NCI-H2081 treated with DMSO at 0.1 percent for 48 hours (cell line): Measurements from ENCODE around the gene MYO1B.

ENCODE experiments used
- DNase-seq: peaks from one replicate; lab custom pipeline; 2025; lab: John Stamatoyannopoulos, UW

Gene MYO1B

GRCh38 chr2:191322828-191323506, 77.8 kb downstream of the MYO1B start:
- DNase-seq: no peak

- DNase-seq: no peak
Measured at GRCh38 chr2:191325651-191326365, 80.6 kb downstream of the MYO1B start.

DNA sequence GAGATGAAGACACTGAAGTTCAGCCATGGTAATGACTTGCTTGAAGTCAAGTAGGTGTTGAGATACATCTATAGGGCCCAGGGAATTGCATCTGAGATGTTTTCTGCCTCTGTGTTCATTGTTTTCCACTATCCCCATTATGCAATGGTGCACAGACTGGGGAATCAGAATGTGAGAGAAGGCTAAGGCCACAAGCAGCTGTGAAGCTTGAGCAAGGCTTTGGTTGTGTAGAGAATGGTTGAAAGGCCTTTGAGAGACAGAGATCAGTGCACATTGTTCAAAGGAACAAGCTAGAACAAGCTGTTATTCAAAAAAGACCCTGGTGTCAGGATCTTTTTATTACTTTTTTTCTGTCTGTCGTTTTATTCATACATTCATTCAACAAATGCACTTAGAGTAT, 82.3 kb downstream of the MYO1B start:
- no peak for DNase-seq

DNA sequence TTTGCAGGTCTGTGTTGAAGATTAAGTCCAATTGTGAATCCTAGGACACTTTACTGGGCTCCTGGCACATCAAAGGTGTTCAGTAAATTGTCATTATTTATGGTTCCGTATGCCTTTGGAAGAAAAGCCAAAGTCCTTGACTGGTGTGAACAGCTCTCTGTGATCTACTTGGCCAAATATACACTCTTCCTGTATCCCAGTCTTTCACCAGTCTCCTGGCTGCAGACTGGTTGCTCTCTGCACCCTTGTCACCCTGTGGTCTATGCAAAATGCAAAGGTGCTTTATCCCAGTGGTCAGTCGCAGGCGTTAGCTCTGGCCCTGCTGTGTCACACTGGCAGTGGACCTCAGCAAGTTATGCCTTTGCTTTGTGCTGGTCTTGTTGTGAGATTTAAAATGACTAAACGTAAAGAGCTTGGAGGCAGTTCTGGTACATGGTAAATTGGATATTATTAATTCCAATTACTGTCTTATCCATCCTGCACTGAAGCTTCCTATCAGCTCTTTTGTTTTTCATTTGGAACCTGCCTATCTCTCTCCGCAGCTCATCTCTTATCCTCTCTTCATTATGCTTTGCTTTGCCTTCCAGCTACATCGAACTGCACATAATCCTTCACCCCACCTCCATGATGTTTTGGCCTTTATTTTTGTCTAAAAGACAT, 83.1 kb downstream of the MYO1B start:
- no peak for DNase-seq

GRCh38 chr2:191329841-191330240, 84.6 kb downstream of the MYO1B start:
- DNase-seq: no peak

DNA sequence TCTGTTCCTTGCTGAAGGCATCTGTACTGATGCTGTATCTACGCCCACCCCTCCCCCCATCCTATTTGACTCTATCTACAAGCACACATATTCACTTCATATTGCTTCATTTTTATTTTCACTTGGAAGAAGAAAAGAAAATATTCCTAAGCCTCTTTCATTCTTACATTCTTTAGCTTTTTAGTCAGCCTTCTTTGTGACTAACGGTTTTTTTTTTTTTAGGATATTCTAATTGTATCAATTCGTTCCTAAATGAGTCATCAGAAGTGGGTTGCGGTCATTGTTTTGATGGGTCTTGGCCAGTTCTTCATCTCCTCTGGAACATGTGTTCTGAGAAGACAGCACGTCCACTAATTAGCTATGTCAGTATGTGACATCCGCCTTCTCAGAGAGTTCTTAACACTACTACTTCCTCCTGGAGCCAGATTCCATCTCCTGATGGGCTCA, 88.7 kb downstream of the MYO1B start:
- no peak for DNase-seq

- no peak for DNase-seq
Measured at GRCh38 chr2:191335875-191336464, 90.8 kb downstream of the MYO1B start.

DNA sequence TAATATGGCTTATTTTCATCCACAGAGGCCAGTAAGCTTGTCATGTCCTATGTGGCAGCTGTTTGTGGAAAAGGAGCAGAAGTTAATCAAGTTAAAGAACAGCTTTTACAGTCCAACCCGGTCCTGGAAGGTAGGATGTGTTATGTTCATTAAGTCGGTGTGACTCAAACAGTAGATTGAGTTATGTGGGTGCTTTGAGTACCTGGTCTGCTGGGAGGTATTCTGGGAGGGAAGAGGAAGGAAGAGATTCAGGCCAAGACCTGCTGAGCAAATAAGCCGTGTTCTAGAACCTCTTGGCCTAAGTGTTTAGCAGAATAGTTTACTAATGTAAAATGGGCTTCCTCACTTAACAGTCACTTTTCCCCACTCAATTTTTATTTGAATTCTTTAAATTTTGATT, 96.2 kb downstream of the MYO1B start:
- DNase-seq: no peak

GRCh38 chr2:191343796-191344338, 98.7 kb downstream of the MYO1B start:
- DNase-seq: no peak

DNA sequence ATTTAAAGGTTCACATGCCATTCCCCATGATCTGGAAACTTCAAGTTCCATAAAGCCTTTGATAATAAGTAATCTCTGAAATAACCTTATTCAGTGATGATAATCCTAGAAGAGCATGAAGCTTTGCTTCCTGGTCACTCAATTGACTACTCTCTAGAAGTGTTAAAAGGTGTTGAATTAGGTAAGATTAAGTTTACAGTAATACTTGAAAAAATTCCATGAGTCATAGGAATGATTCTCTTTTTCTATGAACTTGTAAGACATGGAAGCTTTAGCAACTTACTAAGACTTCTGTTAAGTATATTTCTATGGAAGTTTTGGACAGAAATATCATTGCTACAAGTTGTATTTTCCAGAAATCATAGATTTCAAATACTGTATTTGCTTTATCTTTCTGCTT, 100.6 kb downstream of the MYO1B start:
- no peak for DNase-seq

GRCh38 chr2:191347154-191347553, 102.0 kb downstream of the MYO1B start:
- no peak for DNase-seq

DNA sequence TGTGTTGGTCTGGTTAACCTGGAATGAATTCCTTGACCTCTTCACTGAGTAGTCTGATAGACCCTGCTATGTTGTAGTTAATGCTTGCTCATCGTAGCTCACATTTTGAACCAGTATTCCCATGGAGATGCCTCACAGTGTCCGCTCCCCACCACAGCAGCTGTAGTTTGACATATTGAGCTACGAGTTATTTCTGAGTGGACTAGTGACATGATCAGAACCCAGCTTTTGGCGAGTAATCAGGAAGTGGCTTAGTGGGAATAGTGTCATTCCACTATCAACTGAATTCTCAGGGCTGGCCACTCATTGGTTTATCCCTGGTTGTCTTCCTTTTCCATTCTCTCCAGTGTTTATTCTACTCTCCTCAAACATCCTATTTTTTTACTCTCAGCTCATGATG, 102.7 kb downstream of the MYO1B start:
- DNase-seq: no peak

DNA sequence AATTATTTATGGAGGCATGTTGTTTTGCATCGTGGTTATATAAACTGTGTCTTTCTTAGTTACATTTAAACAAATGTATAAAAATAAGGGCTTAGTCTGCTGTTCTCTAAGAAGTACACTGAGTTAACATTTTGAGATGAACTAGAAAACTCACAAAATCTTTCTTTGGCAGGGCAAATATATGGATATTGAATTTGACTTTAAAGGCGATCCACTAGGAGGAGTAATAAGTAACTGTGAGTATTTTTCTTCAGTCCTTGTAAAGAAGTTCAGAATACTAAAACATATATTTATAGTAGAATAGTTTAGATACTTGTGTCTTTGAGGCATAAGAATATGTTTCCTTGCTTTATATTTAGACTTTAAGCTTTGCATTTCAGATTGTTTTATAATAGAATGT, 104.8 kb downstream of the MYO1B start:
- no peak for DNase-seq

DNA sequence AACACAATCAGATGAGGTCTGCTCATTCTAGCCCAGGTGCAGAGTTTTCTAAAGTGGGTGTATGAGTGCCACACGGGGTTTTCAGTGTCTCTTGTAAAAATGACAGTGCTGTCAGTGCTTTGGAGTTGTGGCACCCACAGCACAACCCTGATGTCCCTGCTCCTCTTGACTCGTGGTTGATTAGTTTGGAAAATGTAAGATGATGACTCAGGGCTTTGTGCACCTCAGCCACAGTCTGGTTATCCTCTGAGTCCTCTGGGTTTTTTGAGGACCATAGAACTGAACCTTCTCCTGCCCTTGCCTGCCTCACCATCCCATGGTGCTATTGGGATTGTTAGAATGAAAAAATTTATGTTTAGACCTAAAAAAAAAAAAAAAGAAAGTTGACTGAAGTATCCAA, 105.6 kb downstream of the MYO1B start:
- DNase-seq: no peak

- no peak for DNase-seq
Measured at GRCh38 chr2:191351298-191351697, 106.1 kb downstream of the MYO1B start.

- no peak for DNase-seq
Measured at GRCh38 chr2:191351921-191352320, 106.7 kb downstream of the MYO1B start.

GRCh38 chr2:191352536-191352935, 107.3 kb downstream of the MYO1B start:
- no peak for DNase-seq

GRCh38 chr2:191355170-191355758, 110.1 kb downstream of the MYO1B start:
- no peak for DNase-seq

DNA sequence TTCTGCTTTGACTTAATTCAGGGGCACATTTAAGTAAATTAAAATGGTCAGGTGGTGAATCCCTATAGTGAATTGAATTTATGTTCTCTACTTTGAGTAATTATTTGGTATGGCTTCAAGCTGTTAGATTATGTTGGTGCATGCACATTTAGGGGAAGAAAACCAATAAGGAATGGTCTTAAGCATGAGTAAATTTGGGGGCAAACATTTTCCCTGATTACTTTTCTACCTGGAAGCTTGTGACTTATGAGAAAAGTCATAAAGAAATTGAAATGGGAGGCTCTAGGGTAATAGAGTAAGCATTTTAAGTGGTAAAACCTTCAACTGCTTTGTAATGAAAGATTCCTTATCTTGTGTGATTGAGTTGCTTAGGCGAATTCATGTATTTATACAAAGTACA, 112.5 kb downstream of the MYO1B start:
- no peak for DNase-seq

DNA sequence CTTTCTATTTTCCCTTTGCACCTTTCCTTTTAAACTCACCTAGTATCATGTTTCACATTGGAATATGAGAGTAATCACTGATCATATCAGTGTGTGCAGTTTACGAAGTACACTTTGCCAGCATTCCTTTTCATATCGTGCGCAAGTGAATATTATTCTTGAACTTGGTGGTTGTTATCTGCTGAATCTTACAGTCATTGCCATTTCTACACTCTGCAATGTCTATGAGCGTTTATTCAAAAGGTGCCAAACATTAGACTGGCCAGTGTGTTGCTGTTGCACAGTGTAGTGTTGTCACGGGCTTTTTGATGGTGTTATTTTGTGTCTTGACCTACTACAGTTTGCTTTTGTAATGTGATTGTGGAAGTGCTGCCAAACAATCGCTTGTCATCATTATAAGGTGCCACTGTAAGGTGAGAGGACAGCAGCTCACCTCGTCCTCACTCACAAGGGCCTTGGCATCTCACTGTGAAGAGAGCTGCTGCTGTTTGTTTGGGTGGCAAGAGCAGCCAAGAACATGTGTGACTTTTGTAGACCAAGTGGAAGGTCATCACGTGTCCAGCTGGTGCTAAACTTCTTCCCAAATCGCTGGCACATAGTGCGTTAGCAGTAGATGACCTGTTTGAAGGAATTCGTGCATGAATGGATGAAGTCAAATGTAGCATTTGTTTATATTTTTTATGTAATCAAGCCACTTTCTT, 113.3 kb downstream of the MYO1B start:
- no peak for DNase-seq

DNA sequence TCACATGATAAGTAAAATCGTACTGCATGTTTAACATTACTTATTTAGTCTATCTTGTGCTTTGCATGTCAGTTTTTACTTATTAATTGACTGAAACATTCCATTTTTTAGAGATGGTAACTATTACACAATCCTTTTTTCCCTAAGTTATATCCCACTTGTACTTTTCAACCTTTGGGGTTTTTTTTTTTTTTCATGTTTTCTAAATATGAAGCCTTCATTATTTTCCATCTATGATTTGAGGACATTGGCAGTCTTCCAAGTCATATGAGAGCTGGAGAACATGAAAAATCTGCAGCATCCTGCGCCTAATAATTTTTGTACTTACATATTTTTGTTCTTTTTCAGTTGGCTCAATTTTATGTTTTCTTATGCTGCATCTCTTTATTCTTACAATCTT, 113.9 kb downstream of the MYO1B start:
- no peak for DNase-seq

DNA sequence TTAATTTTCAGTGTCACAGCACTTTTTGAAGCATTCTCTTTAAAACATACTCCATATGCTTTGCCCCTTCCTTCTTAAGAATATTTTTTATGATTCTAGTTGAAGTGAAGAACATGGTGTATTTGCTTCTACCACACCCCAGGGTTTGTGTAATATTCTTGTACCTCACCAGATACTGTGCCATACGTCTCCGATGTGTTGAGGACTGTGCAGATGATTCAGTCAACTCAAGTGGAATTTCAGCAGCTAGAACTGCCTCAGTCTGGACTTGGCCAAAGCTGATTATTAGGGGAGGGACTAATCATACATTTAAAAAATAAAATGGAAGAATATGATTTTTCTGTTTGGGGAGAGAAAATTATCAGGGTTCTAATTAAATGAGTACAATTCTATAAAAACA, 115.7 kb downstream of the MYO1B start:
- DNase-seq: no peak
